Skeletal muscle cell (primary cell): ENCODE data around the gene ZNF419.
"Not testable (repeated sequence)": the region's sequence is repeated elsewhere in the genome, so short reads cannot be mapped to it uniquely, and the experiment has no call there.

Source experiments
- DNase-seq: peaks from one replicate; pipeline ENCODE4 v3.0.0-alpha.2; 2010; ENCODE audit warnings: low read depth
- H3K4me3 ChIP-seq: 2 replicates; pipeline ENCODE4 v1.5.1; 2011; ENCODE audit warnings: low read depth, mild to moderate bottlenecking, control low read depth, low read length, moderate library complexity

Gene ZNF419

DNA sequence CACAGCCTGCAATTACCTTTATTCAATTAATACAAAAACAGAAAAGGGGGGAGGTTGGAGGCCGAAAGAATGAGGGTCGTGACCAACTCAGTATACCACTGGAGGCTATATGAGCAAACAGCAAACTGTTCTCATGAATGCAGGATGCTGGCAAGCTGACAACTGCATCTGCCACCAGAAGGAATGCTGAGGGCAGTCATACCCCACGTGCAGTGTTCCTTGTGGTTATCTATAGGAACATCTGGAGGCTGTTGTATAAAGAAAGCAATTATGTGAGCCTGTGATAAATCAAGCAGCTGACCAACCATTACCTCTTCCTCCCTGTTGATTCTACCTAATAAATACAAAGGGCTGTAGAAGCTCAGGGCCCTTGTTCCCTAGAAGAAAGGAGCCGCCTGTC lies 30.5 kb downstream of the ZNF419 start:
- DNase-seq, H3K4me3 ChIP-seq: not testable (repeated sequence)

DNA sequence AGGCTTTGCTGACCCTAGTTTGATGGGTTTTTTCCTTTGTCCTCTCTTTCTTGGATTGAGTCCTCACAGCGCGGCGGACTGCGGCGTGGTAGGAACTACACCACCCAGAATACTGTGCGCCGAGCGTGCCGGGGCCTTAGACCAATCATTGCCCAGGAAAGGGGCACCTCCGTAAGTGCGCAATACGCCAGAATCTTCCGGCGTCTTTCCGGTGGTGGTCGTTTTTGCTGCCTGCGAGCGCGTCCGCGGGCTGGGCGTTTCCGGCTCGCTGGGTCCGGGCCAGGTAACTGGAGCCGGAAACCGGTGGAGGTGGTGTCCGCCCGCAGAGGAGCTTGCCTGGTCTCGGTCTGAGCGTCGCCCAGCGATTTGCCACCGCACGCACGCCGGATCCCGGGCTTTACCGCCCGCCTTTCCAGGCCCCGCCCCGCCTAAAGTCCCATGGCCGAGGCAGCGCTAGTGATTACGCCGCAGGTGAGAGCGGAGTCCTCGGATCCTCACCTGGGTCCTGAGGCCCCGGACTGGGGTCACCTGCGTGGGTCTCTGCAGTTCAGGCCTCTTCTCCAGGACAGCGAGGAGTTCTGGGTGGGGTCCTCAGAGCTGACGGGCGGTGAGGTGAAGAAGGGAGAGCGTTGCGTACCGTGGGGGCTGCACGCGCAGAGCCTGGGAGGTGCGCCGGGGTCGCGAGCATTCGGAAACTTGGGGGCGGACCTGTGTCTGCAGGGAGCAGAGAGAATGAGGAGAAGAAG lies 39.8 kb downstream of the ZNF419 start, which contains the start of gene ZNF549:
Gene ZNF549, plus strand, starts transcription at position 221 of the 746 bp plus-strand sequence. Its CDS starts 218 bp downstream, at position 439.
- peak within 1 kb of the TSS; percentile 89 for H3K4me3 ChIP-seq
- DNase-seq: peak; percentile 70

GRCh38 chr19:57537953-57538547 lies 50.5 kb downstream of the ZNF419 start:
- DNase-seq: no peak
- no peak overlapping the region for H3K4me3 ChIP-seq
